IMR-90 (cell line): ENCODE measurements around the gene AIP. TPM values are rescaled to one million over a fixed set of nuclear protein-coding genes. Genes with fewer than 3 reads are reported as not detected.

ENCODE experiments used
- ATAC-seq: fragments of 200-7000 bp; cut with Tn5 transposase; 2 replicates; pipeline ENCODE4 v1.9.1; 2020; ENCODE audit warnings: low read depth, mild to moderate bottlenecking, moderate library complexity
- BruUV-seq: library from RNA; stranded (reverse); fragments of 400-500 nt; replicated peaks from 2 replicates; lab custom pipeline; 2021; lab: Mats Ljungman, UMichigan
- CTCF ChIA-PET: fragments of 300-600 bp; formaldehyde crosslinking; extraction: SDS; loops from one replicate; lab custom pipeline; 2021; ENCODE audit warnings: antibody characterized with exemption; lab: Yijun Ruan, JAX
- POLR2A ChIA-PET: fragments of 300-600 bp; sonication (Branson Sonifier 250); formaldehyde crosslinking; loops from one replicate; lab custom pipeline; 2022; ENCODE audit warnings: antibody characterized with exemption; ENCODE audit not compliant: unreplicated experiment; lab: Charles Lee
- DNase-seq: peaks from one replicate; pipeline ENCODE4 v3.0.0; 2013
- H2AFZ ChIP-seq: replicated peaks from 2 replicates; pipeline ENCODE3; 2013; ENCODE audit warnings: low read length, mild to moderate bottlenecking; ENCODE audit not compliant: poor library complexity
- H2AK5ac ChIP-seq: 2 replicates; pipeline ENCODE4 v1.6.1; 2013; ENCODE audit warnings: low read depth, low read length, inconsistent platforms
- H2AK9ac ChIP-seq: replicated peaks from 2 replicates; pipeline ENCODE3; 2013; ENCODE audit warnings: mild to moderate bottlenecking, low read depth, low read length, moderate library complexity; ENCODE audit not compliant: poor library complexity
- H2BK120ac ChIP-seq: 2 replicates; pipeline ENCODE4 v1.6.1; 2013; ENCODE audit warnings: low read depth, low read length, inconsistent platforms
- H2BK15ac ChIP-seq: 3 replicates; pipeline ENCODE4 v1.6.1; 2013; ENCODE audit warnings: low read depth, low read length, inconsistent platforms
- H2BK20ac ChIP-seq: 2 replicates; pipeline ENCODE4 v1.6.1; 2013; ENCODE audit warnings: low read depth, mild to moderate bottlenecking, inconsistent platforms, low read length, moderate library complexity
- H2BK5ac ChIP-seq: 2 replicates; pipeline ENCODE4 v1.6.1; 2013; ENCODE audit warnings: mild to moderate bottlenecking, low read depth, low read length, inconsistent platforms; ENCODE audit not compliant: poor library complexity, severe bottlenecking
- H3K14ac ChIP-seq: replicated peaks from 2 replicates; pipeline ENCODE4 v1.6.1; 2013; ENCODE audit warnings: low read depth, low read length, inconsistent platforms
- H3K18ac ChIP-seq: 2 replicates; pipeline ENCODE4 v1.6.1; 2013; ENCODE audit warnings: low read depth, low read length, control low read depth
- H3K23ac ChIP-seq: 2 replicates; pipeline ENCODE4 v1.6.1; 2013; ENCODE audit warnings: low read depth, low read length, inconsistent platforms
- H3K27ac ChIP-seq: 2 replicates; pipeline ENCODE4 v1.5.1; 2013; ENCODE audit warnings: mild to moderate bottlenecking, control low read depth, low read length; ENCODE audit not compliant: insufficient read depth
- H3K27me3 ChIP-seq: 2 replicates; pipeline ENCODE4 v1.6.1; 2013; ENCODE audit warnings: low read length; ENCODE audit not compliant: control insufficient read depth, insufficient read depth
- H3K36me3 ChIP-seq: 2 replicates; pipeline ENCODE4 v1.6.1; 2013; ENCODE audit warnings: low read length, mixed read lengths; ENCODE audit not compliant: control insufficient read depth, insufficient read depth
- H3K4ac ChIP-seq: 2 replicates; pipeline ENCODE4 v1.6.1; 2013; ENCODE audit warnings: low read depth, low read length, inconsistent platforms
- H3K4me1 ChIP-seq: 2 replicates; pipeline ENCODE4 v1.6.1; 2013; ENCODE audit warnings: low read length, mixed read lengths; ENCODE audit not compliant: control insufficient read depth, insufficient read depth
- H3K4me2 ChIP-seq: 2 replicates; pipeline ENCODE4 v1.6.1; 2013; ENCODE audit warnings: low read depth, mild to moderate bottlenecking, control low read depth, low read length, moderate library complexity
- H3K4me3 ChIP-seq: 2 replicates; pipeline ENCODE4 v1.5.1; 2013; ENCODE audit warnings: low read depth, mild to moderate bottlenecking, control low read depth, low read length, moderate library complexity; ENCODE audit not compliant: insufficient read depth
- H3K56ac ChIP-seq: 2 replicates; pipeline ENCODE4 v1.6.1; 2013; ENCODE audit warnings: low read length, inconsistent platforms; ENCODE audit not compliant: insufficient read depth; ENCODE audit errors: extremely low read depth
- H3K79me1 ChIP-seq, 2 experiments: 2 replicates each; pipeline ENCODE4 v1.6.1; 2013; ENCODE audit warnings: low read length in 2 of 2, inconsistent platforms in 1 of 2, low read depth in 1 of 2
- H3K9ac ChIP-seq: 2 replicates; pipeline ENCODE4 v1.6.1; 2013; ENCODE audit warnings: low read depth, low read length, control low read depth
- H3K9me1 ChIP-seq: 2 replicates; pipeline ENCODE4 v1.6.1; 2013; ENCODE audit warnings: low read length, inconsistent platforms; ENCODE audit not compliant: insufficient read depth
- H3K9me3 ChIP-seq: 2 replicates; pipeline ENCODE4 v1.6.1; 2013; ENCODE audit warnings: low read length; ENCODE audit not compliant: control insufficient read depth, insufficient read depth
- H4K20me1 ChIP-seq: 2 replicates; pipeline ENCODE4 v1.6.1; 2013; ENCODE audit warnings: low read length, inconsistent platforms; ENCODE audit not compliant: insufficient read depth
- H4K5ac ChIP-seq: 2 replicates; pipeline ENCODE4 v1.6.1; 2013; ENCODE audit warnings: mild to moderate bottlenecking, low read depth, low read length, control low read depth
- H4K8ac ChIP-seq, 2 experiments: 2 replicates each; pipeline ENCODE4 v1.6.1; 2013; ENCODE audit warnings: low read depth in 2 of 2, low read length in 2 of 2, control low read depth in 1 of 2, inconsistent platforms in 1 of 2
- H4K91ac ChIP-seq: 2 replicates; pipeline ENCODE4 v1.6.1; 2013; ENCODE audit warnings: low read depth, low read length, inconsistent platforms; ENCODE audit not compliant: insufficient read depth
- CEBPB ChIP-seq: IDR thresholded peaks from 2 replicates; pipeline ENCODE4 v1.6.1; 2012; ENCODE audit warnings: low read depth, low read length, improper control_type of control experiment
- CHD1 ChIP-seq: IDR thresholded peaks from 2 replicates; pipeline ENCODE4 v1.6.1; 2012; ENCODE audit warnings: low read depth, low read length, improper control_type of control experiment
- FOS ChIP-seq: fragments of 150-350 bp; IDR thresholded peaks from 2 replicates; pipeline ENCODE4 v1.6.1; 2016; ENCODE audit warnings: low read depth, low read length
- MAZ ChIP-seq: IDR thresholded peaks from 2 replicates; pipeline ENCODE4 v1.6.1; 2012; ENCODE audit warnings: low read depth, mild to moderate bottlenecking, low read length, improper control_type of control experiment, moderate library complexity, borderline replicate concordance
- MXI1 ChIP-seq: IDR thresholded peaks from 2 replicates; pipeline ENCODE4 v1.6.1; 2012; ENCODE audit warnings: low read depth, mild to moderate bottlenecking, low read length, moderate library complexity, borderline replicate concordance
- NFE2L2 ChIP-seq: fragments of 150-350 bp; IDR thresholded peaks from 2 replicates; pipeline ENCODE4 v1.6.1; 2016; ENCODE audit warnings: low read depth, mild to moderate bottlenecking, low read length
- RAD21 ChIP-seq: IDR thresholded peaks from 2 replicates; pipeline ENCODE4 v1.6.1; 2012; ENCODE audit warnings: low read length, improper control_type of control experiment
- RCOR1 ChIP-seq: IDR thresholded peaks from 2 replicates; pipeline ENCODE4 v1.6.1; 2012; ENCODE audit warnings: mild to moderate bottlenecking, low read length, improper control_type of control experiment; ENCODE audit not compliant: insufficient replicate concordance
- RFX5 ChIP-seq: IDR thresholded peaks from 2 replicates; pipeline ENCODE4 v1.8.0; 2012; ENCODE audit warnings: low read depth, mild to moderate bottlenecking, low read length, moderate library complexity
- WGBS, 2 experiments: methylation state at CpG; one replicate each; pipeline versions ENCODE4 v1.1.5 to v1.1.7; 2013; ENCODE audit warnings: missing lambda C conversion rate in 2 of 2; ENCODE audit not compliant: insufficient read length in 1 of 2; ENCODE audit errors: extremely low coverage in 2 of 2; 5-methylcytosine and 5-hydroxymethylcytosine counted together
- dilution Hi-C: fragments of 300-500 bp; cut with HindIII; formaldehyde crosslinking; loops from one replicate; pipeline ENCODE4 v1.14.3; 2018; ENCODE audit warnings: low sequenced_read_pairs; ENCODE audit not compliant: unreplicated experiment
- in situ Hi-C: fragments of 300-500 bp; cut with MboI; formaldehyde crosslinking; loops from 3 replicates; pipeline ENCODE4 v1.14.3; 2019; ENCODE audit warnings: low sequenced_read_pairs, inconsistent platforms, mixed read lengths
- intact Hi-C: fragments of 100-400 bp; cut with micrococcal nuclease; formaldehyde crosslinking; loops from 2 replicates; pipeline ENCODE4 v1.10.0; 2022
- polyA plus RNA-seq, 3 experiments: library from polyadenylated mRNA; depleted of rRNA; stranded (reverse); fragments of >200 nt; gene quantifications; 2 replicates each; pipeline ENCODE4 v1.2.3, GENCODE V29; 2012; ENCODE audit warnings: low replicate concordance in 1 of 3
- total RNA-seq: library from RNA; depleted of rRNA; stranded (reverse); fragments of >200 nt; gene quantifications from 2 replicates; pipeline ENCODE4 v1.2.3, GENCODE V29; 2012
- TF ChIP-seq, protein P1 (sequence below): fragments of 150-350 bp; IDR thresholded peaks from 2 replicates; pipeline ENCODE4 v1.6.1; 2017; ENCODE audit warnings: mild to moderate bottlenecking, antibody characterized with exemption, low read length, low read depth
- TF ChIP-seq, protein P2 (sequence below): conservative IDR thresholded peaks from 2 replicates; pipeline ENCODE4 v1.5.1; 2012; ENCODE audit warnings: mild to moderate bottlenecking, low read depth, low read length, improper control_type of control experiment
- TF ChIP-seq, protein P3 (sequence below): fragments of 150-350 bp; IDR thresholded peaks from 2 replicates; pipeline ENCODE4 v1.6.1; 2016; ENCODE audit warnings: low read depth, mild to moderate bottlenecking, low read length, moderate library complexity, borderline replicate concordance

Gene AIP
- total and polyA plus RNA-seq, 2 of the 4 experiments (the other 2 are of a cell fraction): 95.5 to 122 TPM

DNA sequence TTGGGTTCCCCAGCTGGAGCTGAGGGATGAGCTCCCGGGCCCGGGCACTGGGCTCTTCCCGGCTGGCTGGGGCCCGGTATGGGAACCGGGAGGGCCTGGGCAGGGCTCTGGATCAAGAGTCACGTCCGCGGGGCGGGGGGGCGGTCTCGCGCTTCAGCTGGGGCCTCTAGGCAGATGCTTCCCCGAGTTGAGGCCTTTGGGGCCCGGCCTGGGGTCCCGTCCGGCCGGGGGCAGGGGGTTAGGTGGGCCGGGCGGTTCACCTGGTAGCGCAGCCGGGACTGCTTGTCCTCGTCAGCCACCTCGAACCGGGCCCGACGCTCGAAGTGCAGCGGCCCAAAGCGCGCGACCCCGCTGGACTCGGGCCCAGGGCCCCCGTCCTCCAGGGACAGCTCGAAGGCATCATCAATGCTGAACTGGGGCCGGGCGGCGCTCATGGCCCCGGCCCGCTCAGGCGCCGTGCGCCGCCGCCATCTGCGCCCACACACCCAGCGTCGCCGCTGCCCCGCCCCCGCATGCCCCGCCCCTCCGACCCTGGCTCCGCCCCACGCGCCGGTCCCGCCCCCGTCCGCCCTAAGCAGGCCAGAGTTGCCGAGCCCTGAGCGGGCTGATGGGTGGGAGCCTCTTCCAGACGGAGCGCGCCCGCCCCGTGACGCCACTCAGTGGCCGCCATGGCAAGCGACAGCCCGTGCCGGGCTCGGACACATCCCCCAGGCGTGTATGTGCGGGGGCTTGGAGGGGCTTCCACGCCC lies 13.9 kb upstream of the AIP start, which contains the start of gene TMEM134:
Gene TMEM134 (minus strand): TSS at position 493 of the 749 bp plus-strand sequence. CDS start 59 bp downstream, at position 434.
- ATAC-seq (peak; percentile 96), DNase-seq (peak; percentile 87)
- Histone ChIP-seq H3K27me3 (peaks cover 3% of the 10 kb centered on the region; the same call in 1 of the 2 replicates), H2BK5ac (peak within 1 kb of the TSS; percentile 66), H3K79me1 (peaks cover 4 to 24% of the 10 kb centered on the region in 2 experiments; a peak in 2 of 4 replicates), H4K91ac (peak within 1 kb of the TSS; percentile 93), H3K56ac (peak within 1 kb of the TSS; percentile 52), H3K9me3 (no peaks in the 10 kb centered on the region), H2BK15ac (no peak within 1 kb of the TSS), H3K9ac (peak within 1 kb of the TSS; percentile 79), H2AFZ (peak within 1 kb of the TSS; percentile 100), H4K8ac (peak within 1 kb of the TSS; percentile 100), H3K4me3 (peak within 1 kb of the TSS; percentile 87), H2AK5ac (peak within 1 kb of the TSS; percentile 87), H4K20me1 (no peaks in the 10 kb centered on the region), H2AK9ac (peak within 1 kb of the TSS; percentile 99), H3K4me2 (peak within 1 kb of the TSS; percentile 94), H3K14ac (peak within 1 kb of the TSS; percentile 98), H3K18ac (peak within 1 kb of the TSS; percentile 16), H2BK120ac (peak within 1 kb of the TSS; percentile 61), H3K23ac (peak within 1 kb of the TSS; percentile 95), H3K36me3 (peaks cover 2% of the 10 kb centered on the region; the same call in 1 of the 2 replicates), H3K4me1 (peaks cover 7% of the 10 kb centered on the region), H3K4ac (peak within 1 kb of the TSS; percentile 94), H4K5ac (peak within 1 kb of the TSS; percentile 60), H2BK20ac (no peak within 1 kb of the TSS; the same call in 1 of the 2 replicates), H3K27ac (peak within 1 kb of the TSS; percentile 78), H3K9me1 (peaks cover 12% of the 10 kb centered on the region)
- POLR2A ChIA-PET: interaction anchor here (0.6 to 1.3 kb wide), 2 partner anchors 26 to 68 kb away, joined by 4 to 6 read pairs; partner anchors contain the start of genes CORO1B and PPP1CA
- intact Hi-C loops (loop anchor here (1.0 kb wide), 1 partner anchor 26 kb away; the partner anchor contains the start of gene CORO1B), dilution Hi-C loops (no loop called here), in situ Hi-C loops (no loop called here)
- CTCF ChIA-PET: interaction anchor here (0.7 to 1.5 kb wide), 2 partner anchors 67 to 117 kb away, joined by 3 read pairs; partner anchors contain the start of gene PPP1CA
- BruUV-seq: no TSS peak
- WGBS, 2 experiments: 0% methylated on average over 32 of the region's 76 CpGs; no CpG with 5 or more reads in 1 of the 2 experiments
- TF ChIP-seq, protein P1, sequence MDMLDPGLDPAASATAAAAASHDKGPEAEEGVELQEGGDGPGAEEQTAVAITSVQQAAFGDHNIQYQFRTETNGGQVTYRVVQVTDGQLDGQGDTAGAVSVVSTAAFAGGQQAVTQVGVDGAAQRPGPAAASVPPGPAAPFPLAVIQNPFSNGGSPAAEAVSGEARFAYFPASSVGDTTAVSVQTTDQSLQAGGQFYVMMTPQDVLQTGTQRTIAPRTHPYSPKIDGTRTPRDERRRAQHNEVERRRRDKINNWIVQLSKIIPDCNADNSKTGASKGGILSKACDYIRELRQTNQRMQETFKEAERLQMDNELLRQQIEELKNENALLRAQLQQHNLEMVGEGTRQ: peak; percentile 59; the same call in 1 of the 2 replicates
- TF ChIP-seq CEBPB (no peak), RFX5 (no peak), MXI1 (peak; percentile 76; the same call in 1 of the 2 replicates), FOS (no peak), RAD21 (peak; percentile 54), RCOR1 (no peak), MAZ (peak; percentile 88; the same call in 1 of the 2 replicates), NFE2L2 (no peak), CHD1 (no peak)
- TF ChIP-seq, protein P2, sequence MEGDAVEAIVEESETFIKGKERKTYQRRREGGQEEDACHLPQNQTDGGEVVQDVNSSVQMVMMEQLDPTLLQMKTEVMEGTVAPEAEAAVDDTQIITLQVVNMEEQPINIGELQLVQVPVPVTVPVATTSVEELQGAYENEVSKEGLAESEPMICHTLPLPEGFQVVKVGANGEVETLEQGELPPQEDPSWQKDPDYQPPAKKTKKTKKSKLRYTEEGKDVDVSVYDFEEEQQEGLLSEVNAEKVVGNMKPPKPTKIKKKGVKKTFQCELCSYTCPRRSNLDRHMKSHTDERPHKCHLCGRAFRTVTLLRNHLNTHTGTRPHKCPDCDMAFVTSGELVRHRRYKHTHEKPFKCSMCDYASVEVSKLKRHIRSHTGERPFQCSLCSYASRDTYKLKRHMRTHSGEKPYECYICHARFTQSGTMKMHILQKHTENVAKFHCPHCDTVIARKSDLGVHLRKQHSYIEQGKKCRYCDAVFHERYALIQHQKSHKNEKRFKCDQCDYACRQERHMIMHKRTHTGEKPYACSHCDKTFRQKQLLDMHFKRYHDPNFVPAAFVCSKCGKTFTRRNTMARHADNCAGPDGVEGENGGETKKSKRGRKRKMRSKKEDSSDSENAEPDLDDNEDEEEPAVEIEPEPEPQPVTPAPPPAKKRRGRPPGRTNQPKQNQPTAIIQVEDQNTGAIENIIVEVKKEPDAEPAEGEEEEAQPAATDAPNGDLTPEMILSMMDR: peak; percentile 56
- TF ChIP-seq, protein P3, sequence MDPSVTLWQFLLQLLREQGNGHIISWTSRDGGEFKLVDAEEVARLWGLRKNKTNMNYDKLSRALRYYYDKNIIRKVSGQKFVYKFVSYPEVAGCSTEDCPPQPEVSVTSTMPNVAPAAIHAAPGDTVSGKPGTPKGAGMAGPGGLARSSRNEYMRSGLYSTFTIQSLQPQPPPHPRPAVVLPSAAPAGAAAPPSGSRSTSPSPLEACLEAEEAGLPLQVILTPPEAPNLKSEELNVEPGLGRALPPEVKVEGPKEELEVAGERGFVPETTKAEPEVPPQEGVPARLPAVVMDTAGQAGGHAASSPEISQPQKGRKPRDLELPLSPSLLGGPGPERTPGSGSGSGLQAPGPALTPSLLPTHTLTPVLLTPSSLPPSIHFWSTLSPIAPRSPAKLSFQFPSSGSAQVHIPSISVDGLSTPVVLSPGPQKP: no peak
